Measurements from ENCODE around the gene PLP1. TPM values are rescaled to one million over a fixed set of nuclear protein-coding genes. Genes with fewer than 3 reads are reported as not detected.
A peak's percentile ranks its signal among the peaks of the same experiment; 100 is the strongest.

The PLP1 gene
- total and polyA plus RNA-seq, 2 of the 8 experiments (the other 6 are each of a cell fraction or from before 2014, with no cell fraction given) = 49.2 to 218 TPM

GRCh38 chrX:103773445-103773844 lies 3.2 kb upstream of the PLP1 start:
- H3K36me3 ChIP-seq (ENCODE audit: control insufficient read depth in 2 of 4, insufficient read depth in 4 of 4, low read length in 3 of 4) = peaks cover 0 to 28% (median 6%) of the 10 kb centered on the region in 4 experiments; a peak in 7 of 8 replicates
- WGBS, 2 experiments (ENCODE audit: extremely low coverage in 1 of 2, insufficient coverage in 1 of 2, insufficient read length in 1 of 2, insufficient replicate concordance in 2 of 2, low coverage in 1 of 2, low lambda C conversion rate in 2 of 2, missing lambda C conversion rate in 1 of 2) = 87% methylated on average over 3 of the region's 3 CpGs; no CpG with 5 or more reads in 1 of the 2 experiments
- H2AFZ ChIP-seq (ENCODE audit: low read length) = no peak overlapping the region
- peak overlapping the region; percentile 38 for H3K4ac ChIP-seq (replicated peaks; ENCODE audit: insufficient read length, low read depth, low read length)
- no peaks in the 10 kb centered on the region for H4K20me1 ChIP-seq (replicated peaks in 1 of 2; ENCODE audit: control insufficient read depth in 1 of 2, insufficient read depth in 2 of 2, low read length in 2 of 2)
- H2BK20ac ChIP-seq (ENCODE audit: low read length) = no peak overlapping the region
- CTCF ChIA-PET (ENCODE audit: partially characterized antibody) = interaction anchor here (0.7 to 4.1 kb wide), 9 partner anchors 26 to 83 kb away, joined by 3 to 23 read pairs (median 3); partner anchors contain the start of gene TMEM31
- FAIRE-seq = no peak
- H3K56ac ChIP-seq (replicated peaks; ENCODE audit: insufficient read length, low read depth, low read length) = no peak overlapping the region
- no peak overlapping the region for H3K9ac ChIP-seq (replicated peaks in 1 of 4; ENCODE audit: extremely low read depth in 1 of 4, low read depth in 3 of 4, low read length in 3 of 4)
- H3K14ac ChIP-seq (ENCODE audit: insufficient read length) = no peak overlapping the region
- no peaks in the 10 kb centered on the region; a peak in 2 of 7 replicates for H3K4me1 ChIP-seq (replicated peaks in 1 of 4; ENCODE audit: control insufficient read depth in 3 of 4, insufficient read depth in 4 of 4, low read length in 3 of 4)
- H2BK12ac ChIP-seq (ENCODE audit: low read depth, low read length) = no peak overlapping the region
- no peak overlapping the region for H4K5ac ChIP-seq (ENCODE audit: insufficient read length, low read depth, low read length)
- H4K8ac ChIP-seq (ENCODE audit: extremely low read depth, insufficient read depth, low read length) = no peak overlapping the region
- H3K23me2 ChIP-seq (ENCODE audit: low read depth, low read length) = no peaks in the 10 kb centered on the region
- no peak overlapping the region for H2AK5ac ChIP-seq (ENCODE audit: low read depth, low read length)
- H3K27me3 ChIP-seq (replicated peaks in 1 of 4; ENCODE audit: control insufficient read depth in 3 of 4, extremely low read depth in 1 of 4, insufficient read depth in 3 of 4, low read length in 3 of 4) = no peaks in the 10 kb centered on the region
- TF ChIP-seq CTCF (IDR thresholded peaks at IDR 0.05; ENCODE audit: control extremely low read depth in 1 of 3, insufficient read depth in 1 of 3, low read depth in 1 of 3, low read length in 3 of 3) (no peak), RBBP5 (IDR thresholded peaks at IDR 0.05; ENCODE audit: borderline replicate concordance, low read depth, low read length) (no peak), SRF (IDR thresholded peaks at IDR 0.05; ENCODE audit: low read depth, low read length) (no peak)
- POLR2A ChIA-PET (ENCODE audit: partially characterized antibody) = interaction anchor here (0.7 to 2.1 kb wide), 11 partner anchors 9 to 97 kb away, joined by 3 to 7 read pairs (median 3); partner anchors contain the start of gene TMEM31
- no peak for DNase-seq (ENCODE audit: low read depth in 1 of 2, low spot score in 2 of 2)
- H4K91ac ChIP-seq (replicated peaks; ENCODE audit: insufficient read length, low read length) = no peak overlapping the region
- no peak overlapping the region for H2BK15ac ChIP-seq (ENCODE audit: low read length)
- H3K23ac ChIP-seq (ENCODE audit: insufficient read length) = no peak overlapping the region
- no peak overlapping the region for H3K27ac ChIP-seq (ENCODE audit: low read depth, low read length)
- H3K9me3 ChIP-seq (ENCODE audit: insufficient read depth in 2 of 2, low read depth in 1 of 2, low read length in 1 of 2) = no peaks in the 10 kb centered on the region
- H2BK120ac ChIP-seq (replicated peaks; ENCODE audit: low read depth, low read length) = no peak overlapping the region
- H2BK5ac ChIP-seq (ENCODE audit: low read depth, low read length) = no peak overlapping the region
- H3K79me1 ChIP-seq (ENCODE audit: low read depth, low read length) = no peaks in the 10 kb centered on the region; the same call in 1 of the 2 replicates
- no peak overlapping the region for H3K4me2 ChIP-seq (ENCODE audit: insufficient read depth in 1 of 2, low read depth in 2 of 2, low read length in 2 of 2)
- H3K4me3 ChIP-seq (ENCODE audit: extremely low read depth in 1 of 4, insufficient read depth in 2 of 4, low read depth in 3 of 4, low read length in 4 of 4) = no peak overlapping the region
- no peaks in the 10 kb centered on the region for H3K79me2 ChIP-seq (ENCODE audit: control insufficient read depth in 1 of 2, insufficient read depth in 2 of 2, low read length in 2 of 2)
- no peak overlapping the region for H3K18ac ChIP-seq (ENCODE audit: extremely low read depth, low read length)
